D721Med (cell line): ENCODE data around the gene PLEKHM2.

Source experiments
- DNase-seq: peaks from one replicate; pipeline ENCODE4 v3.0.0; 2011; ENCODE audit warnings: low spot score; ENCODE audit not compliant: insufficient read length
- FAIRE-seq: peaks from 2 replicates; lab custom pipeline; 2011; peaks lifted over from hg19 to GRCh38; lab: Jason Lieb, UNC
- TF ChIP-seq, protein P1 (sequence below): IDR thresholded peaks from 2 replicates; pipeline ENCODE4 v1.5.1; 2012; ENCODE audit warnings: mild to moderate bottlenecking, control low read depth; ENCODE audit not compliant: insufficient read depth; ENCODE audit errors: missing control alignments

The PLEKHM2 gene

DNA sequence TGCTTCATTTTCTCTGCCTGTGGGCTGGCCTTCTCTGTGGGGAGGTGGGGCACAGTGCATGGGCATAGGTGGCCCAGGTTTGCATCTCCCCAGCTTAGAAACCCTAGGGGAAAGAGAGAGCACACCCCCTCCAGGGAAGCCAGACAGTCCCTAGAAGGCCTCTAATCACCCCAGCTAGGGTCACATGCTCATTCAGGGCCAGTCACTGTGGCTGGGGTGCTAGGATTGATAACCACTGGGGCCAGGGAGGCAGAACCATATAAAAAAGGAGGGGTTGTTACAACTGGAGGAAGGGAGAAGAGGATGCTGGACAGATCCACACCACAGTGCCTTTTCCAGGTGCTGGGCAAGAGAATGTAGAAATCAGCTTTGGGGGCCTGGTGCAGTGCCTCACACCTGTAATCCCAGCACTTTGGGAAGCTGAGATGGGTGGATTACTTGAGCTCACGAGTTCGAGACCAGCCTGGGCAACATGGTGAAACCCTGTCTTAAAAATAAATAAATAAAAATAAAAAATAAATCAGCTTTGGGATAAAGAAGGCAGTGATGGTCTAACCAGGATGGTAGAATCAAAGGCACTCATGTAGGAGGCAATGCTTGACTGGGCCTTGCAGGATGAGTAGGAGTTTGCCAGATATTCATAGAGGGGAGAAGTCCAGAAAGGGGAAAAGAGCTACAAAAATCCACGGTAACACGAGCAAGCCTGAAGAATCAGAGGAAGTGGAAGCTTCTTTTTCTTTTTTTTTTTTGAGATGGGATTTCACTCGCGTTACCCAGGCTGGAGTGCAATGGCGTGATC lies 94.0 kb downstream of the PLEKHM2 start:
- FAIRE-seq (no peak), DNase-seq (no peak)
- TF ChIP-seq, protein P1, sequence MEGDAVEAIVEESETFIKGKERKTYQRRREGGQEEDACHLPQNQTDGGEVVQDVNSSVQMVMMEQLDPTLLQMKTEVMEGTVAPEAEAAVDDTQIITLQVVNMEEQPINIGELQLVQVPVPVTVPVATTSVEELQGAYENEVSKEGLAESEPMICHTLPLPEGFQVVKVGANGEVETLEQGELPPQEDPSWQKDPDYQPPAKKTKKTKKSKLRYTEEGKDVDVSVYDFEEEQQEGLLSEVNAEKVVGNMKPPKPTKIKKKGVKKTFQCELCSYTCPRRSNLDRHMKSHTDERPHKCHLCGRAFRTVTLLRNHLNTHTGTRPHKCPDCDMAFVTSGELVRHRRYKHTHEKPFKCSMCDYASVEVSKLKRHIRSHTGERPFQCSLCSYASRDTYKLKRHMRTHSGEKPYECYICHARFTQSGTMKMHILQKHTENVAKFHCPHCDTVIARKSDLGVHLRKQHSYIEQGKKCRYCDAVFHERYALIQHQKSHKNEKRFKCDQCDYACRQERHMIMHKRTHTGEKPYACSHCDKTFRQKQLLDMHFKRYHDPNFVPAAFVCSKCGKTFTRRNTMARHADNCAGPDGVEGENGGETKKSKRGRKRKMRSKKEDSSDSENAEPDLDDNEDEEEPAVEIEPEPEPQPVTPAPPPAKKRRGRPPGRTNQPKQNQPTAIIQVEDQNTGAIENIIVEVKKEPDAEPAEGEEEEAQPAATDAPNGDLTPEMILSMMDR, result no peak
